ENCODE results near the gene BTBD9.
"Not testable (repeated sequence)": the region's sequence is repeated elsewhere in the genome, so short reads cannot be mapped to it uniquely, and the experiment has no call there.

BTBD9 gene

GRCh38 chr6:38133932-38134703 lies 505.6 kb downstream of the BTBD9 start:
- DNase-seq = no peak

GRCh38 chr6:38131527-38131965 lies 508.2 kb downstream of the BTBD9 start:
- DNase-seq = no peak

GRCh38 chr6:38127284-38127683 lies 512.4 kb downstream of the BTBD9 start:
- no peak for DNase-seq

- DNase-seq = not testable (repeated sequence)
These were observed 515.4 kb downstream of the BTBD9 start for GRCh38 chr6:38124224-38124926.

- no peak for DNase-seq
These were observed 520.2 kb downstream of the BTBD9 start for GRCh38 chr6:38119516-38119915.

- DNase-seq = no peak
These were observed 520.9 kb downstream of the BTBD9 start for GRCh38 chr6:38118791-38119365.
